Measurements from ENCODE around the gene PNLIP. TPM values are rescaled to one million over a fixed set of nuclear protein-coding genes. Genes with fewer than 3 reads are reported as not detected.

PNLIP gene
- total RNA-seq, 2 experiments from 2014 or later = not detected

DNA sequence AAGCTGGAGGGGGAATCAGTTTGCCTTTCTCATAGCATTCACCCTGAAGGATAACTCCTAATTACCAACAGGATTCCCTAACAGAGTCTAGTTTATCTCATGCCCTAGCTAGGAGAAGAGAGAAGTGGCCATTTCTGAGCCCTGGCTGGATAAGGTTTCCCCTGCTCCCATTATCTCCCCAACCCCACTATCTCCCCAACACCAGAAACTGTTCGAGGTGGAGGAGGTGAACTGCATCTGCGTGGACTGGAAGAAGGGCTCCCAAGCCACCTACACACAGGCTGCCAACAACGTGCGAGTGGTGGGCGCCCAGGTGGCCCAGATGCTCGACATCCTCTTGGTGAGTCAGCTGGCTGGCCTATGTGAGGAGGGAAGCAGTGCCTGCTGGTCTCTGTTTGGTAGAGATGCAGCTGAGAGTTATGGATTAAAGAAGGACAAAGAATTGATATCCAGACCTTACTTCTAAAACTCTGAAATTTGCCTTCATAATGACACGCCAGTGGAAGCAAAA is 48.8 kb downstream of the PNLIP start:
- ChIA-PET CTCF (ENCODE audit: unreplicated experiment) (no interaction called here), POLR2A (no interaction called here)
- Histone ChIP-seq H3K9me3 (ENCODE audit: low read length) (no peaks in the 10 kb centered on the region), H3K4me3 (ENCODE audit: low read depth, low read length, poor library complexity, severe bottlenecking) (no peak overlapping the region), H3K4me1 (ENCODE audit: insufficient read depth, low read length, poor library complexity, severe bottlenecking) (no peaks in the 10 kb centered on the region), H2AFZ (ENCODE audit: low read length) (no peak overlapping the region), H3K36me3 (ENCODE audit: insufficient read depth, low read length) (no peaks in the 10 kb centered on the region), H3K79me2 (ENCODE audit: insufficient read depth, low read depth, low read length) (no peaks in the 10 kb centered on the region), H3K27ac (ENCODE audit: low read depth, low read length, poor library complexity, severe bottlenecking) (no peak overlapping the region), H4K20me1 (ENCODE audit: insufficient read depth, low read length) (no peaks in the 10 kb centered on the region), H3K9me2 (ENCODE audit: insufficient read depth, low read length) (no peaks in the 10 kb centered on the region), H3K4me2 (ENCODE audit: low read length) (no peak overlapping the region)
- TF ChIP-seq, protein P1, sequence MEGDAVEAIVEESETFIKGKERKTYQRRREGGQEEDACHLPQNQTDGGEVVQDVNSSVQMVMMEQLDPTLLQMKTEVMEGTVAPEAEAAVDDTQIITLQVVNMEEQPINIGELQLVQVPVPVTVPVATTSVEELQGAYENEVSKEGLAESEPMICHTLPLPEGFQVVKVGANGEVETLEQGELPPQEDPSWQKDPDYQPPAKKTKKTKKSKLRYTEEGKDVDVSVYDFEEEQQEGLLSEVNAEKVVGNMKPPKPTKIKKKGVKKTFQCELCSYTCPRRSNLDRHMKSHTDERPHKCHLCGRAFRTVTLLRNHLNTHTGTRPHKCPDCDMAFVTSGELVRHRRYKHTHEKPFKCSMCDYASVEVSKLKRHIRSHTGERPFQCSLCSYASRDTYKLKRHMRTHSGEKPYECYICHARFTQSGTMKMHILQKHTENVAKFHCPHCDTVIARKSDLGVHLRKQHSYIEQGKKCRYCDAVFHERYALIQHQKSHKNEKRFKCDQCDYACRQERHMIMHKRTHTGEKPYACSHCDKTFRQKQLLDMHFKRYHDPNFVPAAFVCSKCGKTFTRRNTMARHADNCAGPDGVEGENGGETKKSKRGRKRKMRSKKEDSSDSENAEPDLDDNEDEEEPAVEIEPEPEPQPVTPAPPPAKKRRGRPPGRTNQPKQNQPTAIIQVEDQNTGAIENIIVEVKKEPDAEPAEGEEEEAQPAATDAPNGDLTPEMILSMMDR (conservative IDR thresholded peaks at IDR 0.05; ENCODE audit: low read length) = no peak
- no peak for TF ChIP-seq EZH2phosphoT487 (IDR thresholded peaks at IDR 0.05; ENCODE audit: borderline replicate concordance, low read depth, low read length)
- no peak for DNase-seq (ENCODE audit: low spot score)
- BruUV-seq (replicated peaks) = no TSS peak
- intact Hi-C loops (cut with micrococcal nuclease; ENCODE audit: unreplicated experiment) = no loop called here

DNA sequence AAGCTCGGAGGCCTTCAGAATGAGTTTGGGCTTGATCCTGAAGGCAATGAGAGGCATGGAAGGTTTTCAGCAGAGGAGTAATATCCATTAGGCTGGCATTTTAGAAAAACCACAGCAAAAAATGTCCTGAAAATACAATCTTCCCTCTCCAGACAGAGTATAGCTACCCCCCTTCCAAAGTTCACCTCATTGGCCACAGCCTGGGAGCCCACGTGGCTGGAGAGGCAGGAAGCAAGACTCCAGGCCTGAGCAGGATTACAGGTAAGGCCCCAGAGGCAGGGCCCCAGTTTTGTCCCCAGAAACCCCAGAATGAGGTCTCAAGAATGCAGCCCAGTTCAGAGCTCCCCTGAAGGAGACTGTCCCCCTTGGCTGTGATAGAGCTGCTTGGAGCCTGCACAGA is 50.3 kb downstream of the PNLIP start:
- no peak for TF ChIP-seq EZH2phosphoT487 (IDR thresholded peaks at IDR 0.05; ENCODE audit: borderline replicate concordance, low read depth, low read length)
- TF ChIP-seq, protein P1 (conservative IDR thresholded peaks at IDR 0.05; ENCODE audit: low read length) = no peak
- Histone ChIP-seq H3K4me1 (ENCODE audit: insufficient read depth, low read length, poor library complexity, severe bottlenecking) (no peaks in the 10 kb centered on the region), H3K9me3 (ENCODE audit: low read length) (no peaks in the 10 kb centered on the region), H3K9me2 (ENCODE audit: insufficient read depth, low read length) (no peaks in the 10 kb centered on the region), H2AFZ (ENCODE audit: low read length) (no peak overlapping the region), H3K27ac (ENCODE audit: low read depth, low read length, poor library complexity, severe bottlenecking) (no peak overlapping the region), H4K20me1 (ENCODE audit: insufficient read depth, low read length) (no peaks in the 10 kb centered on the region), H3K4me2 (ENCODE audit: low read length) (no peak overlapping the region), H3K79me2 (ENCODE audit: insufficient read depth, low read depth, low read length) (no peaks in the 10 kb centered on the region), H3K36me3 (ENCODE audit: insufficient read depth, low read length) (no peaks in the 10 kb centered on the region), H3K4me3 (ENCODE audit: low read depth, low read length, poor library complexity, severe bottlenecking) (no peak overlapping the region)
- ChIA-PET POLR2A (no interaction called here), CTCF (ENCODE audit: unreplicated experiment) (no interaction called here)
- no TSS peak for BruUV-seq (replicated peaks)
- intact Hi-C loops (cut with micrococcal nuclease; ENCODE audit: unreplicated experiment) = no loop called here
- no peak for DNase-seq (ENCODE audit: low spot score)

DNA sequence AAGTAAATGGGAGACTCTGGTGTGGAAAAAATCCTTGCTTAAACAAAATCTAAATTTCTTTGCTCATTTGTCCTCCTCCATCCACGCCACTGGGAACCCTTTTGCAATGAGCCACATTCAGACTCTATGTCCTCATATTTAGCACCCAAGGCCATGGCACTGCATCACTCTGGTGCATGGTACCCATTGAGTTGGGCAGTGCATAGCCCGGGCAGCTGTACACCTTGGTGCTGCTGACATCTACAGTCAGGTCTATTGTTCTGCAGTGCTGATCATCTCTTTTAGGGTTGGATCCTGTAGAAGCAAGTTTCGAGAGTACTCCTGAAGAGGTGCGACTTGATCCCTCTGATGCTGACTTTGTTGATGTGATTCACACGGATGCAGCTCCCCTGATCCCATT is 51.8 kb downstream of the PNLIP start:
- POLR2A ChIA-PET = no interaction called here

More for the DNA sequence above, 51.8 kb downstream of the PNLIP start:
- H3K9me2 ChIP-seq (ENCODE audit: insufficient read depth, low read length) = no peaks in the 10 kb centered on the region
- H4K20me1 ChIP-seq (ENCODE audit: insufficient read depth, low read length) = no peaks in the 10 kb centered on the region
- no peak overlapping the region for H3K4me2 ChIP-seq (ENCODE audit: low read length)
- no peaks in the 10 kb centered on the region for H3K79me2 ChIP-seq (ENCODE audit: insufficient read depth, low read depth, low read length)
- CTCF ChIA-PET (ENCODE audit: unreplicated experiment) = no interaction called here
- H3K4me1 ChIP-seq (ENCODE audit: insufficient read depth, low read length, poor library complexity, severe bottlenecking) = no peaks in the 10 kb centered on the region
- H3K36me3 ChIP-seq (ENCODE audit: insufficient read depth, low read length) = no peaks in the 10 kb centered on the region
- intact Hi-C loops (cut with micrococcal nuclease; ENCODE audit: unreplicated experiment) = no loop called here
- no peaks in the 10 kb centered on the region for H3K9me3 ChIP-seq (ENCODE audit: low read length)
- no peak for DNase-seq (ENCODE audit: low spot score)
- no peak overlapping the region for H3K27ac ChIP-seq (ENCODE audit: low read depth, low read length, poor library complexity, severe bottlenecking)
- no peak overlapping the region for H2AFZ ChIP-seq (ENCODE audit: low read length)
- no TSS peak for BruUV-seq (replicated peaks)
- no peak overlapping the region for H3K4me3 ChIP-seq (ENCODE audit: low read depth, low read length, poor library complexity, severe bottlenecking)
- TF ChIP-seq, protein P1 (conservative IDR thresholded peaks at IDR 0.05; ENCODE audit: low read length) = no peak
- TF ChIP-seq EZH2phosphoT487 (IDR thresholded peaks at IDR 0.05; ENCODE audit: borderline replicate concordance, low read depth, low read length) = no peak
